GM21528 (cell line): ENCODE measurements around the gene WDR81.
"Not testable (repeated sequence)": the region's sequence is repeated elsewhere in the genome, so short reads cannot be mapped to it uniquely, and the experiment has no call there.

Experiments
- ATAC-seq: cut with Tn5 transposase; IDR thresholded peaks from one replicate; pipeline ENCODE4 v1.9.1; 2021; ENCODE audit warnings: mild to moderate bottlenecking, moderate library complexity; ENCODE audit not compliant: unreplicated experiment, low FRiP score

Gene WDR81

DNA sequence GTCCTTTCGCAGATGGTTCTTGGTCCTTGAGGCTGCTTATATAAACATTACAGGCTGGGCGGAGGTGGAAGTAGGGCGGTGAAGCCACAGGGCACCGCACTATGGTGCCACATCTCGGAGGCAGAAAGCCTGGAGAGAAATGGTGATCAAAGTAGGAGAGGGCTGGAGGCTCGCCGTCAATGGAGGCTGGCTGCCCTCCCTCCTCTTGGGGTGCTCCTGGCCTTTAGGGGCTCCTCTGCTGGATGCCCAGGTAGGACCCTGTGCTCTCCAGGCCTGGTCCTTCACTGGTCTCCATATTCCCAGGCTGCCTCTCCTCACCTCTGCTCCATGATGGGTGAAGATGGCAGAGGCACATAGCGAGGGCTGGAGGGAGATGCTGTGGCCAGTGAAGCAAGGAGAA, 12.2 kb upstream of the WDR81 start:
- no peak for ATAC-seq

DNA sequence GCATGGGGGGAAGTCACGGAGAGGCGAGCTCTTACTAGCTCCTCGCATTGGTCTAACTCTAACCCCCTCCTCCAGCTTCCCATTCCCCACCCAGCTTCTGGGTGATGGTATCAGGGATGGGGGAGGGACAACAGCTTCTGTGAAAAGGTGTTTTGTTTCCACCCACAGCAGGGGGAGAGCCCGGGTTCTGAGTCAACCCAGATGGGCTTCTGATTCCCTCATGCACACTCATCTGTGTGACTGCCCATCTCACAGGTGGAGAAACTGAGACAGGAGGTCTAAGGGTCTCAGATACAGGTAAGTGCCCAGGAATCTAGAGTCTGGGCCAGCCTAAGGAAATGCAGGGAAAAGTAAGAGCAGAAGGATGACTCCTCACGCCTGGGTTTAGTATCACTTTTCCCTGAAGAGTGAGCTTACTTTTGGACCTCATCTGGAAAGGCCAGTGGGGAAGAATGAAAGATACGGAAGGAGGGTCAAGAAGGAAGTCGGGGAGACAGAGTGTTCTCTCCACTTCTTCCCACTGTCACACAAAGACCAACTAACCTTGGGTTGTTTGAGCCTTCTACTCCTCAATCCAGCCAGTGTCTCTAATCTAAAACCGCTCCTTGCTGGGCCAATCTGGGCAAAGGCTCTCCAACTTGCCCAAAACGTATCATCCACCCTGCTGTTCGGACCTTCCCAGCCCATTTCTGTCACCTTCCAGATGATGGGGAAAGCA, 11.2 kb upstream of the WDR81 start:
- no peak for ATAC-seq

DNA sequence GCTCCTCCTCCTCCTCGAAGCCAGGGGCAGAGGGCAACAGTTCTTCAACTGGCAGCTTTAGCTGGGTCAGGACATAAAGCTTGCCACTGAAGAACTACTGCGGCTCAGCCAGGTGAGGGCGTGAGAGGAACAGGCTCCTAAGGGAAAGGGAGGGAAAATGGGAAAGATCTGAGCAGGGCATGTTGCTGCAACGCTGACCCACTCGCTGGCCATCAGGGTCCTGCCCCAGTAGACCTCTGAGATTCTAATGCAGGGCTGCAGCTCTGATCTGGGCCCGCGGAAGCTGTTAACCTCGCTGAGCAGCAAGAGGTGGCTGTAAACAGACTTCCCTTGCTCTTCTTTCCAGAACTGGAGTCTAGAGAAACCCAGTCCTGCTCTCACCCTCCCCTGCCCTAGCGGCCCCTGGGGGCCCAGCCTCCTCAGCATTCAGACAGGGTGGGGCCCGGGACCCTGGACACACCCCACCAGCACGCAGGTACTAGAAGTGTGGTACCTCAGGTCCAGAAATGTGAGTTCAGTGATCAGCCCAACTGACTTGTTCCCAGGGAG, 10.6 kb upstream of the WDR81 start:
- ATAC-seq: no peak

DNA sequence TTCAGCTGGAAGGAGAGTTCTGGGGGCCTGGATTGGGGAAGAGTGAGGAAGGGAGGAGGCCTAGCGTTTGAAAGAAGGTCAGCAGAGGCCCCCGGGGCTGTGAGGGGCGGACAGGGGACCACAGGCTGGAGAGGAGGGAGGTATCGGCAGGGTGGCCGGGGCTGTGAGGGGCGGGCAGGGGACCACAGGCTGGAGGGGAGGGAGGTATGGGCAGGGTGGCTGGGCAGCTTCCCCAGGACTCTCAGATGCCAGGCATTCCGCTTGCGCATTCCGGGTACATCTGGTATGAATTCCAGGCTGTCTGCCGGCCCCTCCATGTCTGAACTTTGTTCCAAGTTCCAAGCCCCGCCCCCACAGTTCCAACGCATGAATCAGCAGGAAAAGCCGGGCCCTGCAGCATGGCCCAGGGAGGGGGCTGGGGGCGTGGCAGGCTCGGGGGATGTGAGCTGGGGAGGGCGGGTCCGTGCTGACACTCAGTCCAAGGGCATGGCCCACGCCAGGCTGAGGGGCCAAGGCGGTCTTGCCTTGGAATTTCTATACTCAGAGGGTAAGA, 10.0 kb upstream of the WDR81 start:
- ATAC-seq: no peak

DNA sequence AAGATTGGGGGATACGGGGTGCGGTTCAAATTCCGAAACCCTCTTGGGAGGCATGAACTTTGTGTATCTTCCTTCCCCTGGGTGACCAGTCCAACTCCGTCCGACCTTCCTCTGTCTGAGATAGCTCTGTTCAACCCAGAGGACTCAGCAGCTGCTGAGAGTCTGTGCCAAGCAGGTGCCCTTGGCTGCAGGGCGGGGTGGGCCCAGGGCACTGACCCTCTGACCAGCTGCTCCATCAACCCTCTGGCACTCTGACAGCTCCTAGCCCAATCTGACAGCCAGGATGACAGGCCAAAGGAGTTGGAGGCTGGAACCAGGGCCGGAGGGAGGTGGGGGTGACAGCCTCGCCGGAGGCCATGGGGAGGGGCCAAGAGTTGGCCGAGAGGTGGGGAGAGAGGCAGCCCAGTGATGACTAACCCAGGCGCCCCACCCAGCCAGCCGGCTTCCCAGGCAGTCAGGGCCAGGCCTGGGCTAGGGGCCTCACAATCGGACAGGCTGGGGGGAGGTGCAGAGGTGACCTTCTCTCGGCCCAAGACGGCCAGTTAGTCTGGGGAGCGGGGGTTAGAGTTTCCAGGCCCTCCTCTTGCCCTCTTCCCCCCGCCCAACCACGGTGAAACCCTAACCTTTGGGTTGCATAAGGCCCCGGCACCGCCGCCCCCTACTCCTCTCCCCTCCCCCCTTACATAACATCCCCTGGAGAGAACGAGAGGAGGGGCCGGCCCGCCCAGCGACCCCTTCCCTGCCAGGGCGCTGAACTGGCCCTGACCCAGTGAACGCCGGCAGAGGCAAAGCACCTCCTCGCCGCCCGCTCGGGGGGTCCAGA, 9.3 kb upstream of the WDR81 start:
- ATAC-seq: no peak

DNA sequence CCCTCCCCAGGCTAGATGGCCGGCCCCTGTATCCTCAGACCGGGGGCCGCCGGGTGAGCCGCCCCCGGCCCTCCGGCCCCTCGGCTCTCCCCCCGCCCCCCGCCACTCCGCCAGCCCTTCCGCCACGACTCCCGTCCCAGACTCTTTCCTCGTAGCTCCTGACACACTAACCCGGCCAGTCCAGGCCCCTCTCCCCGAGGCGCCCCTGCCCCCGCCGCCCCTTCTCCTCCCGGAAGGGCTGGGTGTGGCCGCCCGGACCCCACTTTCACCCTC, 8.8 kb upstream of the WDR81 start:
- ATAC-seq: no peak

DNA sequence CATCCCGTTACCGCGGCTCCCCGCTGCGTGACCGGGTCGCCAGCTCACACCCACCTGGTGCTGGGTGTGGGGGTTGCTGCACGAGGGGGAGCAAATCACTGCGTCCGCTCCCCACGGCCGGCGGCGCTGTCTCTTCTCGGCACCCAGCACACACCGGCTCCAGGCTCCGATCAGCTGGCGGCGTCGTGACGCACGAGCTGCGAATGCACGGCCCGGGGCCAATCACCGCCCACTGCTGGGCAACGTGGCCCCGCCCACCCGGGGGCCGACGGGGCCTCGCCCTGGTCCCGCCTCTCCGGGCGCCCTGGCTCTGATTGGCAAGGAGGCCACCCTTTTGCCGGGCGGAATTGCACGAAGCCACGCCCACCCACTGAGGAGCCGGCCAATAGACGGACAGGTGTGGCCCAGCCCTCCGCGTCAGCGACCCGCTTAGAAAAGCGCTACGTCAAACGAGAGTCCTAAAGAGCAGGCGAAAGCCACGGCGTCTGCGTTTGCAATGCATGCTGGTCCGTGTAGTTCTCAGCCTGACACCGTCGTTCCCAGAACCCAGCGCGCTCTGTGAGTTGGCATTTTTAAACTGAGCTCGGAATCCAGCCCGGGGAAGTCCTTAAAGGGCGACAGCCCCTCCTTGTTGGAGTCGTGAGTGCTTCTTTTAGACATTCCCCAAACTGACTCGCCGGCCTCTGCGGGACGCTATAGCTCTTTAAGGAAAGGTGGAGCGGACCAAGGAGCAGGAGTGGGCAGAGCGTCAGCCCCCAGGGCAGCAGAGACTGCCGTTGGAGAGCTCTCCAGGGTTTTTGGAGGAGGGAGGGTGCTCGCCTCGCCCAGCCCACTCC, 8.2 kb upstream of the WDR81 start:
- peak; percentile 70 for ATAC-seq

DNA sequence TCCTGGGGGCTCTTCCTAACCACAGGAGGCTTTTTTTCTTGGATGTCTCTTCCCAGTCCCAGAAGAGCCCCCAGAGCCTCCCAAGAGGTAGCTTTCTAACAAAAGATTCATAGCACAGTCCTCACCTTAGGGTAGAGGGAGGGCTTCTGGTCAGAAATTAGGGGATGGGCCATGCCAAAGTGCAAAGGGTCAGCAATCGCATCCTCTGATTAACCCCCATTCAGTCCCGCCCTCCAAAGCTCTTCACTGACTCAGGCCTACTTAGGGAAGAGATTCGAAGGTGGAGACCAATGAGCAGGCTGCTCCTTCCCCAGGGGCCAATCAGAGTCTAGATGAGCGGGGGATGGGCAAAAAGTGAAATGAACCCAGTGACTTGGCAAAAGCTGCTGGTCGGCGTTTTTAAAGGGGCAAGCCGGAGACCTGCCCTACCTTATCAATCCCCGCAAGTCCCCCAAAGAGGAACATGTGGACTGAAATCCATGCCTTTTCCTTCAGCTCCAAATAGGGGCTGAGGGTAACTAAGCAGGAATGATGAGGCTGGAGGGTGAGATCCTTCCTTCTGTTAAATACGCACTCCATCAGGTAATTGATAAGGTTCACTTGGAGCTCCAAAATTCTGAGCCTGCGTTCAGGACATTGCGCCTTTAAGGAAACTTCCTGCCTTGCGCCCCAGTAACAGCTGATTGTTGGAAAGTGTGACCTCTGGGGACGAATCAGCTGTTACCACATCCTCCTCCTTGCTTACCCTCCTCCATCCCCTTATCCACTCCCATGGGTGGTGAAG, 7.4 kb upstream of the WDR81 start:
- ATAC-seq: peak; percentile 46

DNA sequence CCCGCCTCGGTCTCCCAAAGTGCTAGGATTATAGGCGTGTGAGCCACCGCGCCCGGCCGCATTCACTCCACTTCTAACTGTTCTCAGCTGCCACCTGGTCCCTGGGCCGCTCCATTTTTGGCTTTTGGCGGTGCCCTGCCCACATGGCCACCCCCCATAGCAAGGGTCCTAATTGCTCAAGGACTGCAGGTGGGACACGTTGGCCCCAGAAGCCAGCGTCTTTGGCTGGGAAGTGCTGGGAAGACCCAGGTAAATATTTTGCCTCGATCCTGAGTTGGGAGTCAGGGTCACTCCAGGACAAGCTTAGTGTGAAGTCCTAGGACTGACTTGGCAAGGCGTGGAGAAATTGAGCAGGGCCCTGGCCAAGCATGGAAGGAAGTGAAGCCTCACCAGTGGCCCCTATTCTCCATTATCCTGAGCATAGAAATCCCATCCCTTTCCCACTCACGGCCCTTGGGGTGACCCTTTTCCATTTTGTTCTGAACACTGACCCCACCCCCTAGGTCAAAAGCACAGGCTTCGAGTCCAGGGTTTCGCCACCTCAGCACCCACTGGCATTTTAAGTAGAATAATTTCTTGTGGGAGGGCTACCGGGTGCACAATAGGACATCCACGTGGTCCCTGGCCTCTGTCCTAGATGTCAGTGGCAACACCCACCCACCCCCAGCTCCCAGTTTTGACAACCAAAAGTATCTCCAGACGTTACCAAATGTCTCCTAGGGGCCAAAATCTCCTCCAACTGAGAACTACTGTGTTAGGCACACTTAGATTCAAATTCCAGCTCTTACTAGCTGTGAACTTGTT, 5.9 kb upstream of the WDR81 start:
- no peak for ATAC-seq

DNA sequence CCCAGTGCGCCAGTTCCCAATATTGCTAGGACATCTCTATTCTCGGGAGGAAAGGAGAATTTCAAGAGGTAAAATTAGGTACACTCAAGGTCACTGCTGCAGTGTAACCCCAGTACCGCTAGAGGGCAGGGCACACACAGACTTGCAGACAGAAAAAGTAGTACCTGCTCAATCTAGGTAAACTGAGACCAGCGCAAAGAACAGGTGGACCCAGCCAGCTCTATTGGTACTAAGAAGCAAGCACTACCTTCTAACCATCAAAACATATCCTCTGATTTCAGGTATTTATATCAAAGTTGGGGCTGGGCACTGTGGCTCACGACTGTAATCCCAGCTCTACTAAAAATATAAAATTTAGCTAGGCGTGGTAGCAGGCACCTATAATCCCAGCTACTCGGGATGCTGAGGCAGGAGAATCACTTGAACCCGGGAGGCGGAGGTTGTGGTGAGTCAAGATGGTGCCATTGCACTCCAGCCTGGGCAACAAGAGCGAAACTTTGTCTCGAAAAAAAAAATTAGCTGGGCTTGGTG, 3.6 kb upstream of the WDR81 start:
- ATAC-seq: no peak

DNA sequence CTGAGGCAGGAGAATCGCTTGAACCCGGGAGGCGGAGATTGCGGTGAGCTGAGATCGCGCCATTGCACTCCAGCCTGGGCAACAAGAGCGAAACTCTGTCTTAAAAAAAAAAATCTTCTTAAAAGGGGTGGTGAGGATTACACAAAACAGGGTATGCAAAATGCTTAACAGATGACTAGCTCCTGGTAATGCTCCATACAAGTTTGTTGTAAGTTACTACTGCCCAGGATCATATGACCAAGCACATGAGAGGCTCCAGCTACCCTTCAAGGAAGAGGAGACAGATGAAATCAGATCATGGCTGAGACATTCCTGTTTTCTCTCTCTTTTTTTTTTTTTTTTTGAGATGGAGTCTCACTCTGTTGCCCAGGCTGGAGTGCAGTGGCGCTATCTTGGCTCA, 2.5 kb upstream of the WDR81 start:
- not testable (repeated sequence) for ATAC-seq

DNA sequence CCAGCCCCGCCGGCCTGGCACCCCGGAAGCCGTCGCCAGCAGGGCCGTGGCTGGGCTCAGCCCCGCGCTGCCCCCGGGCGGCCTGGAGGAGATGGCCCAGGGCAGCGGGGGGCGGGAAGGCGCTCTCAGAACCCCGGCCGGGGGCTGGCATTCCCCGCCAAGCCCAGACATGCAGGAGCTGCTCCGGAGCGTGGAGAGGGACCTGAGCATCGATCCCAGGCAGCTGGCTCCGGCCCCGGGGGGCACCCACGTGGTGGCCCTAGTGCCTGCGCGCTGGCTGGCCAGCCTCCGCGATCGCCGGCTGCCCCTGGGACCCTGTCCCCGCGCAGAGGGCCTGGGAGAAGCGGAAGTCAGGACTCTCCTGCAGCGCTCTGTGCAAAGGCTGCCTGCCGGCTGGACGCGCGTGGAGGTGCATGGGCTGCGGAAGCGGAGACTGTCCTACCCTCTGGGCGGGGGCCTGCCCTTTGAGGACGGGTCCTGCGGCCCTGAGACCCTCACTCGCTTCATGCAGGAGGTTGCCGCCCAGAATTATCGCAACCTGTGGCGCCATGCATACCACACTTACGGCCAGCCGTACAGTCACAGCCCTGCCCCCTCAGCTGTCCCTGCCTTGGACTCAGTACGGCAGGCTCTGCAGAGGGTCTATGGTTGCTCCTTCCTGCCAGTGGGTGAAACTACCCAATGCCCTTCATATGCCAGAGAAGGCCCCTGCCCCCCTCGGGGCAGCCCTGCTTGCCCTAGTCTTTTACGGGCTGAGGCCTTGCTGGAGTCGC, 551 bp downstream of the WDR81 start:
- ATAC-seq: no peak

DNA sequence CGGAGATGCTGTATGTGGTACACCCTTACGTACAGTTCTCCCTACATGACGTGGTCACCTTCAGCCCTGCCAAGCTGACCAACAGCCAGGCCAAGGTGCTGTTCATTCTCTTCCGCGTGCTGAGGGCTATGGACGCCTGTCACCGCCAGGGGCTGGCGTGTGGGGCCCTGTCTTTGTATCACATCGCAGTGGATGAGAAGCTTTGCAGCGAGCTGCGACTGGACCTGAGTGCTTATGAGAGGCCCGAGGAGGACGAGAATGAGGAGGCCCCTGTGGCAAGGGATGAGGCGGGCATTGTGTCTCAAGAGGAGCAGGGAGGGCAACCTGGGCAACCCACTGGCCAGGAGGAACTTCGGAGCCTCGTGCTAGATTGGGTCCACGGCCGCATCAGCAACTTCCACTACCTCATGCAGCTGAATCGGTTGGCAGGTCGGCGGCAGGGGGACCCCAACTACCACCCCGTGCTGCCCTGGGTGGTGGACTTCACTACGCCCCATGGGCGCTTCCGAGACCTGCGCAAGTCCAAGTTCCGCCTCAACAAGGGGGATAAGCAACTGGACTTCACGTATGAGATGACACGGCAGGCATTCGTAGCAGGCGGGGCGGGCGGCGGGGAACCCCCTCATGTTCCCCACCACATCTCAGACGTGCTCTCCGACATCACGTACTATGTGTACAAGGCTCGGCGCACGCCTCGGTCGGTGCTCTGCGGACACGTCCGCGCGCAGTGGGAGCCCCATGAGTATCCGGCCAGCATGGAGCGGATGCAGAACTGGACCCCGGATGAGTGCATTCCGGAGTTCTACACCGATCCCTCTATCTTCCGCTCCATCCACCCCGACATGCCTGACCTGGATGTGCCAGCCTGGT, 1.4 kb downstream of the WDR81 start:
- no peak for ATAC-seq

DNA sequence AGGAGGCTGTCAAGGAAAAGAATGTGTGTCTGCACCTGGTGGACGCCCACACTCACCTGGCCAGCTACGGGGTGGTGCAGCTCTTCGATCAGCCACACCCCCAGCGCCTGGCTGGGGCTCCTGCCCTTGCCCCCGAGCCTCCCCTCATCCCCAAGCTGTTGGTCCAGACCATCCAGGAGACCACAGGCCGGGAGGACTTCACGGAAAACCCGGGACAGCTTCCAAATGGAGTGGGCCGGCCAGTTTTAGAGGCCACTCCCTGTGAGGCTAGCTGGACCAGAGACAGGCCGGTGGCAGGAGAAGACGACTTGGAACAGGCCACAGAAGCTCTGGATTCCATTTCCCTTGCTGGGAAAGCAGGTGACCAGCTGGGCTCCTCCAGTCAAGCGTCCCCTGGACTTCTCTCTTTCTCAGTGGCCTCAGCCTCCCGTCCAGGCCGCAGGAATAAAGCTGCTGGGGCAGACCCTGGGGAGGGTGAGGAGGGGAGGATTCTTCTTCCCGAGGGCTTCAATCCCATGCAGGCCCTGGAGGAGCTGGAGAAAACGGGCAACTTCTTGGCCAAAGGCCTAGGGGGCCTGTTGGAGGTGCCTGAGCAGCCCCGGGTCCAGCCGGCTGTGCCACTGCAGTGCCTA, 2.2 kb downstream of the WDR81 start:
- no peak for ATAC-seq

DNA sequence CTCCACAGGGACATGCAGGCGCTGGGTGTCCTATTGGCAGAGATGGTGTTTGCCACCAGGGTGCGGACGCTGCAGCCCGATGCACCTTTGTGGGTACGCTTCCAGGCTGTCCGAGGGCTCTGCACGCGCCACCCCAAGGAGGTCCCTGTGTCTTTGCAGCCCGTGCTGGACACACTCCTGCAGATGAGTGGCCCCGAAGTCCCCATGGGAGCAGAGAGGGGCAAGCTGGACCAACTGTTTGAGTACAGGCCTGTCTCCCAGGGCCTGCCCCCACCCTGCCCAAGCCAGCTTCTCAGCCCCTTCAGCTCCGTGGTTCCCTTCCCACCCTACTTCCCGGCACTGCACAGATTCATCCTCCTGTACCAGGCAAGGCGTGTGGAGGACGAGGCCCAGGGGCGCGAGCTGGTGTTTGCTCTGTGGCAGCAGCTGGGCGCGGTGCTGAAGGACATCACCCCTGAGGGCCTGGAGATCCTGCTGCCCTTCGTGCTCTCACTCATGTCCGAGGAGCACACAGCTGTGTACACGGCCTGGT, 2.8 kb downstream of the WDR81 start:
- no peak for ATAC-seq

DNA sequence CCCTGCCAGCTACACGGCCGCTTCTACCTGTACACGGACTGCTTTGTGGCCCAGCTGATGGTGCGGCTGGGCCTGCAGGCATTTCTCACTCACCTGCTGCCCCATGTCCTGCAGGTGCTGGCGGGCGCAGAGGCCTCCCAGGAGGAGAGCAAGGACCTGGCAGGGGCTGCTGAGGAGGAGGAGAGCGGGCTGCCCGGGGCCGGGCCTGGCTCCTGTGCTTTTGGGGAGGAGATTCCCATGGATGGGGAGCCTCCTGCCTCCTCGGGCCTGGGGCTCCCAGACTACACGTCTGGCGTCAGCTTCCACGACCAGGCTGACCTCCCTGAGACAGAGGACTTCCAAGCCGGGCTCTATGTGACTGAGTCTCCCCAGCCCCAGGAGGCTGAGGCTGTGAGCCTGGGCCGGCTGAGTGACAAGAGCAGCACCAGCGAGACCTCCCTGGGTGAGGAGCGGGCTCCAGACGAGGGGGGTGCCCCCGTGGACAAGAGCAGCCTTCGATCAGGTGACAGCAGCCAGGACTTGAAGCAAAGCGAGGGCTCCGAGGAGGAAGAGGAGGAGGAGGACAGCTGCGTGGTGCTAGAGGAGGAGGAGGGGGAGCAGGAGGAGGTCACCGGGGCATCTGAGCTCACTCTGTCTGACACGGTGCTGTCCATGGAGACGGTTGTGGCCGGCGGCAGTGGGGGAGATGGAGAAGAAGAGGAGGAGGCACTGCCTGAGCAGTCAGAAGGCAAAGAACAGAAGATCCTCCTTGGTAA, 3.5 kb downstream of the WDR81 start:
- ATAC-seq: no peak
